ENCODE data around the gene VPS26A. TPM values are rescaled to one million over a fixed set of nuclear protein-coding genes. Genes with fewer than 3 reads are reported as not detected.

The VPS26A gene
- total RNA-seq, 4 donors from 2014 or later = 34.1 to 51.5 (median 39.4) TPM

DNA sequence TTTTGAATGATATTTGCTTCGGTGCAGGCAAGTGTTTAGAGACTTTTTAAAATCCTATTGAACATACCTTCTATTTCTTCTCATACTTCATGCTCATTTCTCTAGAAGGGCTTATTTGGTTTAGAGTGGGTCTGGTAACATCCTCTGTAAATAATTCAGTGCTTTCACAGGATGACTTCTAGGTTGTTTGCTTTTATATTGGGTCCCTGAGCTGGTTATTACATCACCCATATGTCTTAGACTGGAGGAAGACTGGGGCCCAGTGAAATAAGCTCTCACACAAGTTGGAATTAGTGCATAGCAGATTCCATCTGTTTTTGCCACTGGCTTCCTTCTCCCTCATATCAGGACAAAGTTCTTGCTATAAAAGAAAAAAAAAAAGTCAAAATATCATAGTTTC lies 62.5 kb downstream of the VPS26A start:
- 79 to 86% methylated on average over 1 of the region's 1 CpG for WGBS, 2 donors (ENCODE audit: low coverage in 1 of 2)
- Histone ChIP-seq H3K27ac (no peak overlapping the region), H3K36me3 (peaks cover 0 to 78% of the 10 kb centered on the region in 2 donors), H3K4me1 (peaks cover under 1 to 22% (median 4%) of the 10 kb centered on the region in 3 donors), H3K4me3 (no peak overlapping the region), H3K9me3 (no peaks in the 10 kb centered on the region), H3K27me3 (no peaks in the 10 kb centered on the region)
- no peak for ATAC-seq
- TF ChIP-seq EP300 (IDR thresholded peaks at IDR 0.05) (no peak), POLR2A (IDR thresholded peaks at IDR 0.05) (no peak), POLR2AphosphoS5 (IDR thresholded peaks at IDR 0.05) (no peak)
- TF ChIP-seq, protein P1, sequence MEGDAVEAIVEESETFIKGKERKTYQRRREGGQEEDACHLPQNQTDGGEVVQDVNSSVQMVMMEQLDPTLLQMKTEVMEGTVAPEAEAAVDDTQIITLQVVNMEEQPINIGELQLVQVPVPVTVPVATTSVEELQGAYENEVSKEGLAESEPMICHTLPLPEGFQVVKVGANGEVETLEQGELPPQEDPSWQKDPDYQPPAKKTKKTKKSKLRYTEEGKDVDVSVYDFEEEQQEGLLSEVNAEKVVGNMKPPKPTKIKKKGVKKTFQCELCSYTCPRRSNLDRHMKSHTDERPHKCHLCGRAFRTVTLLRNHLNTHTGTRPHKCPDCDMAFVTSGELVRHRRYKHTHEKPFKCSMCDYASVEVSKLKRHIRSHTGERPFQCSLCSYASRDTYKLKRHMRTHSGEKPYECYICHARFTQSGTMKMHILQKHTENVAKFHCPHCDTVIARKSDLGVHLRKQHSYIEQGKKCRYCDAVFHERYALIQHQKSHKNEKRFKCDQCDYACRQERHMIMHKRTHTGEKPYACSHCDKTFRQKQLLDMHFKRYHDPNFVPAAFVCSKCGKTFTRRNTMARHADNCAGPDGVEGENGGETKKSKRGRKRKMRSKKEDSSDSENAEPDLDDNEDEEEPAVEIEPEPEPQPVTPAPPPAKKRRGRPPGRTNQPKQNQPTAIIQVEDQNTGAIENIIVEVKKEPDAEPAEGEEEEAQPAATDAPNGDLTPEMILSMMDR (IDR thresholded peaks at IDR 0.05) = no peak

DNA sequence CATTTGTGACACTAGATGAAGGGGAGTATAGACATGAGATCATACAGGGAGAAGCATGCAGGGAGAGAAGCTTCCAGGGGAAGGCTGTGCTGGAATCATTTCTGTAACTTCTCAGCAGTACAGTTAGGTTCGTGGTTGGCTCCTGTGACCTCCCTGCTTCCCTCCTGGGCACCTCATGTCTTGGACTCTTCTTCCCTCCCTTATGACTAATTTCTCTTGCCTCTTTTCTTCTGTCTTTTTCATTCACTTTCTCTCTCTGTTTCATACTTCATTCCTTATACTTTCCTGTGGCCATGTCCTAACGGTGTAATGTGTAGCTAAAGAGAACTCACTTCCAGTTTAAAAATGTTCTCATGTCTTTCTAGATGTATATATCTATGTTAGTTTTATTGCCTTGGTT lies 77.1 kb downstream of the VPS26A start:
- no peak for ATAC-seq
- Histone ChIP-seq H3K36me3 (peaks cover 8 to 97% of the 10 kb centered on the region in 2 donors), H3K27ac (no peak overlapping the region), H3K4me3 (no peak overlapping the region), H3K27me3 (no peaks in the 10 kb centered on the region), H3K4me1 (no peaks in the 10 kb centered on the region), H3K9me3 (no peaks in the 10 kb centered on the region)
- TF ChIP-seq EP300 (IDR thresholded peaks at IDR 0.05) = no peak
- TF ChIP-seq POLR2A (IDR thresholded peaks at IDR 0.05) = no peak
- no peak for TF ChIP-seq POLR2AphosphoS5 (IDR thresholded peaks at IDR 0.05)
- TF ChIP-seq, protein P1 (IDR thresholded peaks at IDR 0.05) = no peak
- WGBS, 2 donors (ENCODE audit: low coverage in 1 of 2) = 60 to 79% methylated on average over 1 to 2 of the region's 2 CpGs

GRCh38 chr10:69202332-69202731 lies 78.4 kb downstream of the VPS26A start:
- no peak for ATAC-seq
- 59 to 62% methylated on average over 1 of the region's 1 CpG for WGBS, 2 donors (ENCODE audit: low coverage in 1 of 2)

GRCh38 chr10:69208761-69209160 lies 84.8 kb downstream of the VPS26A start:
- peaks cover 0 to 64% of the 10 kb centered on the region in 2 donors for H3K36me3 ChIP-seq
- H3K9me3 ChIP-seq = no peaks in the 10 kb centered on the region
- ATAC-seq = no peak
- no peak for TF ChIP-seq POLR2A (IDR thresholded peaks at IDR 0.05)
- no peak for TF ChIP-seq EP300 (IDR thresholded peaks at IDR 0.05)
- TF ChIP-seq, protein P1 (IDR thresholded peaks at IDR 0.05) = no peak
- TF ChIP-seq POLR2AphosphoS5 (IDR thresholded peaks at IDR 0.05) = no peak
- no peaks in the 10 kb centered on the region for H3K27me3 ChIP-seq
- 75 to 95% methylated on average over 4 to 5 of the region's 6 CpGs for WGBS, 2 donors (ENCODE audit: low coverage in 1 of 2)
- no peaks in the 10 kb centered on the region for H3K4me1 ChIP-seq
- no peak overlapping the region for H3K4me3 ChIP-seq
- no peak overlapping the region for H3K27ac ChIP-seq

More at GRCh38 chr10:69202332-69202731, 78.4 kb downstream of the VPS26A start:
- peaks cover 8 to 97% of the 10 kb centered on the region in 2 donors for H3K36me3 ChIP-seq
- H3K27me3 ChIP-seq = no peaks in the 10 kb centered on the region
- TF ChIP-seq, protein P1 (IDR thresholded peaks at IDR 0.05) = no peak
- TF ChIP-seq POLR2A (IDR thresholded peaks at IDR 0.05) (no peak), EP300 (IDR thresholded peaks at IDR 0.05) (no peak), POLR2AphosphoS5 (IDR thresholded peaks at IDR 0.05) (no peak)
- no peak overlapping the region for H3K4me3 ChIP-seq
- no peak overlapping the region for H3K27ac ChIP-seq
- no peaks in the 10 kb centered on the region for H3K4me1 ChIP-seq
- no peaks in the 10 kb centered on the region for H3K9me3 ChIP-seq

GRCh38 chr10:69209787-69210484 lies 86.0 kb downstream of the VPS26A start:
- TF ChIP-seq POLR2AphosphoS5 (IDR thresholded peaks at IDR 0.05) = no peak
- TF ChIP-seq POLR2A (IDR thresholded peaks at IDR 0.05) = no peak
- TF ChIP-seq, protein P1 (IDR thresholded peaks at IDR 0.05) = no peak
- no peak for TF ChIP-seq EP300 (IDR thresholded peaks at IDR 0.05)
- H3K36me3 ChIP-seq = peaks cover 0 to 52% of the 10 kb centered on the region in 2 donors
- no peak overlapping the region for H3K4me3 ChIP-seq
- no peak for ATAC-seq
- H3K27me3 ChIP-seq = no peaks in the 10 kb centered on the region
- no peak overlapping the region for H3K27ac ChIP-seq
- no peaks in the 10 kb centered on the region for H3K9me3 ChIP-seq
- H3K4me1 ChIP-seq = no peaks in the 10 kb centered on the region
- WGBS, 2 donors (ENCODE audit: low coverage in 1 of 2) = 60 to 63% methylated on average over 3 of the region's 3 CpGs
